Thoracic aorta (tissue), 2 donors: Measurements from ENCODE around the gene NEK2. TPM values are rescaled to one million over a fixed set of nuclear protein-coding genes. Genes with fewer than 3 reads are reported as not detected.

Experiments
- ATAC-seq: fragments of 150-250 bp; one replicate; pipeline ENCODE4 v1.8.0; 2017; ENCODE audit warnings: low read depth; ENCODE audit not compliant: insufficient number of reproducible peaks, low FRiP score
- DNase-seq: peaks from one replicate; pipeline ENCODE4 v3.0.0-alpha.2; 2020; ENCODE audit warnings: low spot score
- H3K27ac ChIP-seq, 2 donors: fragments of 200-600 bp; sonication (generic); 1 replicate in 1 of 2; 2 replicates in 1 of 2; pipeline ENCODE4 v1.5.1; 2016; ENCODE audit warnings: mild to moderate bottlenecking in 2 of 2, moderate library complexity in 2 of 2
- H3K27me3 ChIP-seq: fragments of 200-600 bp; sonication (generic); replicated peaks from 2 replicates; pipeline ENCODE4 v1.6.0; 2016; ENCODE audit warnings: mild to moderate bottlenecking; ENCODE audit not compliant: insufficient read depth
- H3K36me3 ChIP-seq: fragments of 200-600 bp; sonication (generic); one replicate; pipeline ENCODE4 v1.5.1; 2016
- H3K4me1 ChIP-seq, 2 donors: fragments of 200-600 bp; sonication (generic); 1 replicate in 1 of 2; 2 replicates in 1 of 2; pipeline versions ENCODE4 v1.5.1 to v1.6.0; 2016; ENCODE audit warnings: low read depth in 2 of 2, mild to moderate bottlenecking in 1 of 2; ENCODE audit not compliant: control insufficient read depth in 1 of 2
- H3K4me3 ChIP-seq: fragments of 200-600 bp; sonication (generic); 2 replicates; pipeline ENCODE4 v1.5.1; 2016; ENCODE audit warnings: mild to moderate bottlenecking
- H3K9me3 ChIP-seq: fragments of 200-600 bp; sonication (generic); 2 replicates; pipeline ENCODE4 v1.5.1; 2016
- CTCF ChIP-seq: fragments of 200-600 bp; sonication (generic); IDR thresholded peaks from one replicate; pipeline ENCODE4 v1.5.1; 2019; ENCODE audit warnings: antibody characterized with exemption
- total RNA-seq, 2 donors: library from RNA; depleted of rRNA; stranded (reverse); fragments of >200 nt; gene quantifications; one replicate each; pipeline versions ENCODE4 v1.1.0 to v1.2.3, GENCODE V29; 2016

The NEK2 gene
- total RNA-seq, 2 donors from 2014 or later = 0.35 TPM; not detected in 1

- peaks cover 16 to 49% of the 10 kb centered on the region in 2 donors for H3K4me1 ChIP-seq
- H3K4me3 ChIP-seq = no peak overlapping the region
- no peaks in the 10 kb centered on the region for H3K27me3 ChIP-seq
- ATAC-seq (no peak), DNase-seq (no peak)
- H3K27ac ChIP-seq = peak overlapping the region; percentile 61 to 76
- H3K9me3 ChIP-seq = no peaks in the 10 kb centered on the region
- no peak for TF ChIP-seq CTCF
- no peaks in the 10 kb centered on the region for H3K36me3 ChIP-seq
Observed at GRCh38 chr1:211616965-211617297, 58.5 kb downstream of the NEK2 start.

- no peak for TF ChIP-seq CTCF
- peak overlapping the region; percentile 61 to 76 for H3K27ac ChIP-seq
- H3K36me3 ChIP-seq = no peaks in the 10 kb centered on the region
- no peaks in the 10 kb centered on the region for H3K9me3 ChIP-seq
- no peaks in the 10 kb centered on the region for H3K27me3 ChIP-seq
- ATAC-seq (peak; percentile 75), DNase-seq (peak; percentile 38)
- no peak overlapping the region for H3K4me3 ChIP-seq
- H3K4me1 ChIP-seq = peaks cover 16 to 51% of the 10 kb centered on the region in 2 donors
Observed at GRCh38 chr1:211616231-211616964, 59.0 kb downstream of the NEK2 start.

GRCh38 chr1:211614615-211615014 lies 60.8 kb downstream of the NEK2 start:
- TF ChIP-seq CTCF = no peak
- DNase-seq = no peak
- peaks cover 17 to 63% of the 10 kb centered on the region in 2 donors for H3K4me1 ChIP-seq
- no peaks in the 10 kb centered on the region for H3K36me3 ChIP-seq
- no peak overlapping the region for H3K27ac ChIP-seq
- no peak for ATAC-seq
- H3K27me3 ChIP-seq = no peaks in the 10 kb centered on the region
- H3K4me3 ChIP-seq = no peak overlapping the region
- no peaks in the 10 kb centered on the region for H3K9me3 ChIP-seq

GRCh38 chr1:211613951-211614350 lies 61.5 kb downstream of the NEK2 start:
- no peaks in the 10 kb centered on the region for H3K36me3 ChIP-seq
- DNase-seq (no peak), ATAC-seq (no peak)
- peaks cover 19 to 69% of the 10 kb centered on the region in 2 donors for H3K4me1 ChIP-seq
- no peak for TF ChIP-seq CTCF
- H3K4me3 ChIP-seq = no peak overlapping the region
- no peaks in the 10 kb centered on the region for H3K27me3 ChIP-seq
- no peaks in the 10 kb centered on the region for H3K9me3 ChIP-seq
- H3K27ac ChIP-seq = peak overlapping the region; percentile 45 to 92

GRCh38 chr1:211613108-211613947 lies 62.1 kb downstream of the NEK2 start:
- H3K27me3 ChIP-seq = no peaks in the 10 kb centered on the region
- peak overlapping the region; percentile 66 to 92 for H3K27ac ChIP-seq
- H3K36me3 ChIP-seq = no peaks in the 10 kb centered on the region
- peaks cover 19 to 69% of the 10 kb centered on the region in 2 donors for H3K4me1 ChIP-seq
- DNase-seq (peak; percentile 81), ATAC-seq (peak; percentile 84)
- no peak for TF ChIP-seq CTCF
- H3K9me3 ChIP-seq = no peaks in the 10 kb centered on the region
- H3K4me3 ChIP-seq = no peak overlapping the region
